GM18951 (cell line): ENCODE results near the gene FOXN1.

Experiments
- POLR2A ChIP-seq: IDR thresholded peaks from 4 replicates; pipeline ENCODE4 v1.6.1; 2011; ENCODE audit warnings: mild to moderate bottlenecking; ENCODE audit not compliant: insufficient read length, insufficient read depth; ENCODE audit errors: extremely low read depth
- in situ Hi-C: fragments of 300-500 bp; cut with MboI; formaldehyde crosslinking; loops from one replicate; pipeline ENCODE4 v1.12.0; 2022; ENCODE audit warnings: low sequenced_read_pairs, mixed read lengths, inconsistent platforms; ENCODE audit not compliant: unreplicated experiment

The FOXN1 gene

GRCh38 chr17:28471531-28472342 is 34.4 kb upstream of the FOXN1 start:
- in situ Hi-C loops, result no loop called here
- TF ChIP-seq POLR2A, result no peak

- no peak for TF ChIP-seq POLR2A
- in situ Hi-C loops, result no loop called here
Observed at GRCh38 chr17:28472871-28473497, 33.2 kb upstream of the FOXN1 start.

GRCh38 chr17:28473542-28473941 is 32.6 kb upstream of the FOXN1 start, which contains the start of gene SLC13A2:
SLC13A2 (plus strand) TSS chr17:28473644; CDS start chr17:28473713, 69 bp downstream.
- in situ Hi-C loops, result no loop called here
- no peak for TF ChIP-seq POLR2A

DNA sequence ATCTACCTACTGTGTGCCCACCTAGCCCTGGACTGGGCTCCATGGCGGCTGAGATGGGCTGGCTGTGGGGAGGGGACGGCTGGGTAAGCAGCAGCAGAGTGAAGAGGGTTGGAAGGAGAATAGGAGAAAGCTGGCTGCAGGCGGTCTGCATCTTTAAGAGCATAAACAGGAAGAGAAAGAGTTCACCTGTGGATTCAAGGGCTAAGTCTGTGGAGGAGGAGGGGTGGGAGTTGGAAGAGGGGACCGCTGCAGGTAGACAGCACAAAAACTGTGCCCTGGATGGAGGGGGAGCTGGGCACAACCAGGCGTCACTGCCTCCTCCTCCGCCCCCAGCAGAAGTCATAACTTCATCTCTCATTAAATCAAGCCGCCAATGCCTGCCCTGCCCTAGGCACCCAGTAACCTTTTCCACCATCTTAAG is 32.0 kb upstream of the FOXN1 start:
- no peak for TF ChIP-seq POLR2A
- in situ Hi-C loops, result no loop called here

- TF ChIP-seq POLR2A, result no peak
- in situ Hi-C loops, result no loop called here
Observed at GRCh38 chr17:28475151-28475900, 30.8 kb upstream of the FOXN1 start.

DNA sequence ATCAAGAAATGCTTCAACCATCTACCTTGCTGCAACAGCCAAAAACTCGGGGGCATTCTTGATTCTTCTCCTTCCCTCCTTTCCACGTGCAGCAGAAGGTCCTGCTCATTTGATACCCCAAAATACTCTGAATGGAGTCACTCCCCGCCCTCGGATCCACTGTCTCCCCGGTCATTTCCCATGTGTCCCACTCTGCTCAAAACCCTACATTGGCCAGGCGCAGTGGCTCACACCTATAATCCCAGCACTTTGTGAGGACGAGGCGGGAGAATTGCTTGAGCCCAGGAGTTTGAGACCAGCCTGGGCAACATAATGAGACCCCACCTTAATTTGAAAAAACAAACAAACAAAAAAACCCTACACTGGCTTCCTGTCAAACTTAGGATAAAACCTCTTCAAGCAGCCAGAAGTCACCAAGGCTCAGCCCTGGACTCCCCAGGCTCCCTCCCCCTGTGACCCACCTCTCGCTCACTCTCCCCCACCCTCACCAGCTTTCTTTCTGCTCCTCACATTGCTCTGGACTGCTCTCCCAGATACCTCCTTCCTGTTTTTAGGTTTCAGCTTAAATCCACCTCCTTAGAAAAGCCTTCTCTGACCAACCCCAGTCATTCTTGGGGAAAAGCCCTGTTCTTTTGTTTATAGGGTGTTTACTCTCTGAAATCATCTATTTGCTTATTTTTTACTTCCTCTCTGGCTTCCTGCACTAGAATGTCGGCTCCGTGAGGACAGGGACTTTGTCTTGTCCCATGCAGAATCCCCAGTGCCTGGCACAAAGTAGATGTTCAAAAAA is 29.9 kb upstream of the FOXN1 start:
- TF ChIP-seq POLR2A, result no peak
- in situ Hi-C loops, result no loop called here

DNA sequence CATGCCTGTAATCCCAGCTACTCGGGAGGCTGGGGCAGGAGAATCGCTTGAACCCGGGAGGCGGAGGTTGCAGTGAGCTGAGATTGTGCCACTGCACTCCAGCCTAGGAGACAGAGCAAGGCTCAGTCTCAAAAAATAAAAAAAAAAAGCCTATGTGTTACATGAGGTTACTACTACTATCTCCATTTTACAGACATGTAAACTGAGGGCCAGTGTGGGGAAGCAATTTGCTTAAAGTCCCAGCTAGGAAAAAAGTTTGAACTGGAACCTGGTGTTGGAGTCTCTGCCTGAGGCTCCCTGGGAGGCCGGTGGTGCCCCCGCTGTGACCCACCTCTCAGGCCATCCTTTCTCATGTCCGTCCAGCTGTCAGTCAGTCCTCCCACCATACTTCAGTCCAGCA is 28.2 kb upstream of the FOXN1 start:
- no peak for TF ChIP-seq POLR2A
- in situ Hi-C loops, result no loop called here

DNA sequence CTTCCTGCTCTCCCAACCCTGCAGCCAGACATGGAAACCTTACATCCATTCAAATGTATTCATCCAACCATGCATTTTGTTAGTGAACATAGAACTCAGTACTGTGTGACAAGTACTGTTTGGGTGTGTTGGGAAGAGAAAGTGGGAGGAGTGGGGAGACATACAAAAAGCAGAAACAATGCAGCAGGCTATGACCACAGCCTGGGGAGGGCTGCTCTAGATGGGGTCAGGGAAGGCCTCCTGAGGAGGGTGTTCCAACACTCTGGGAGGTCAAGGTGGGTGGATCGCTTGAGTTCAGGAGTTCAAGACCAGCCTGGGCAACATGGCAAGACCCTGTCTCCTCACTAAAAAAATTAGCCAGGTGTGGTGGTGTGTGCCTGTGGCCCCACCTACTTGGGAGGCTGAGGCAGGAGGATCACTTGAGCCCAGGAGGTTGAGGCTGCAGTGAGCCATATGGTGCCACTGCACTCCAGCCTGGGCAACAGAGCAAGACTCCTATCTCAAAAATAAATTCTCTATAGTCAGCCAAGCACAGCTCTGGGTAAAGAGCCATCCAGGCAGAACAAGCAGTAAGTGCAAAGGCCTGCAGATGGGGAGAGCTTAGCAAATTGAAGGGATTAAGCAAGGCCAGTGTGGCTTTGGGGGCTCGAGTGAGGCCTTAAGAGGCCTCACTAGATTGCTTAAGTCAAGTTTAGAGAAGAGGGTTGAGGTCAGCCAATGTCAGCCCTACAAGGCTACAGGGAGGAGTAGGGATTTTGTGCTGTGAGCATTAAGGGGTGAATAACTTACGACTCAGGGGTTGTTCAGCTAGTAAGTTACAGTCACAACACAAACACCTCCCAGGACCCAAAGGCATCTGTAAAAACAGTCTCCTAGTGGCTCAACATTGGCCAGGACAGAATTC is 27.2 kb upstream of the FOXN1 start:
- no peak for TF ChIP-seq POLR2A
- in situ Hi-C loops, result no loop called here

- in situ Hi-C loops, result no loop called here
- no peak for TF ChIP-seq POLR2A
Observed at GRCh38 chr17:28480278-28480677, 25.9 kb upstream of the FOXN1 start.

- in situ Hi-C loops, result no loop called here
- TF ChIP-seq POLR2A, result no peak
Observed at GRCh38 chr17:28480799-28481571, 25.2 kb upstream of the FOXN1 start.

DNA sequence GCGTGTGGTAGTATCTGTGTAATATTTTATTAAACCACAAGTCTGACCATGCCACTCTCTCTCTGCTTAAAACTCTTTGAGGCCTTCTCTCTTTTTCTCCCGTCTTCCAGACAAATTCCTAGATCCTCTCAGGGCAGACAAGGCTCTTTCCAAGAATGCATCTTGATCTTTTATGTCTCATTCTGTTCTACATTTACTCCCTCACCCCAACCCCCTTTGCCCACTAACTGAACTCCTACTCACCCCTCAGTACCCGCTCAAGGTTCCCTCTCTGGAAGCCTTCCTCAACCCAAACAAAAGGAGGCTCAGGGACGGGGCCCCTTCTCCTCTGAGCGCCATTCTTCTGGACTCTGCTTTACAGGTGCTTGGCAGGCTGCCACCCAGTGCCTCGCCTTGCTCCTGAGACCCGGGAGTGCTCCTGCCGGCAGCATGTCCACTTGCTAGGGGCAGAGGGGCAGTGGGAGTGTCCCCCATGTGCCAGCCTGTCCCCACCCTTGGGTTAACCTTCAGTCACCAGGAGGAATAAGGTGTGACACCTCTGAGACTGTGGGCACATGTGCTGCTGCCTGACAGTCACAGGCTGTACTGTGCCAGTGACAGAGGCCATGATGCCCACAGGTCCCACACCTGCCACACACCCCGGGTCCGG is 23.5 kb upstream of the FOXN1 start:
- TF ChIP-seq POLR2A, result no peak
- in situ Hi-C loops, result no loop called here
